NCI-H510A treated with DMSO at 0.1 percent for 48 hours (cell line): ENCODE data around the gene LGI1.

ENCODE experiments used
- DNase-seq: peaks from one replicate; lab custom pipeline; 2025; lab: John Stamatoyannopoulos, UW

LGI1 gene

DNA sequence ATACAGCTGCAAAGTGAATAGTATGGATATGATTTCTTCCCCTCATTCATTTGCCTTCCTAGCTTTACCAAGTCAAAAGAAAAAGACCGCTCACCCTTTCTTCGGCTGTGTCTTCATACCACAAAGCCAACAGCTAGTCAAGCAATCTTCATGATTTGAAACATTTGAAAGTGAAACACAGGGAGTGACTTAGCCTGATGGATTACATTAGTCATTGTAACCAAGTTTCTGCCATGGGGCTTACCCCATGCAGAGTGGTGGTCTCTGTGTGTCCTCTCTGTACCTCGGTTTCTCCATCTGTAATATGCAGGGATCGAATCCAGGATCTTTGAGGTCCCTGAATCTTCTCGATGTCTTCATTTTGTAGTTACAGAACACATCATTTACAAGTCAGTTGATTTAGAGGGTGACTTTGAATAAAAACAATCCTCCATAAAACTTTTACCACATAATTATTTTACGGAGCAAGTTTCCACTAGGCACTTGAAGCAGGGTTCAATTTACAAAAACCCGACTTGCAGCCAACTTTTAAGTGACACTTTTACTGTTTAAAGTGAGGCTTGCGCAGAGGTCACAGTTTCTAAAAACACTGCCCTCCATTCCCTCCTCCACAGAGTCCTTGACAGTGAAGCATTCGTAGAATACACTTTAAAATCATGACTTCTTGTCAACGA, 2.2 kb upstream of the LGI1 start:
- DNase-seq: no peak

DNA sequence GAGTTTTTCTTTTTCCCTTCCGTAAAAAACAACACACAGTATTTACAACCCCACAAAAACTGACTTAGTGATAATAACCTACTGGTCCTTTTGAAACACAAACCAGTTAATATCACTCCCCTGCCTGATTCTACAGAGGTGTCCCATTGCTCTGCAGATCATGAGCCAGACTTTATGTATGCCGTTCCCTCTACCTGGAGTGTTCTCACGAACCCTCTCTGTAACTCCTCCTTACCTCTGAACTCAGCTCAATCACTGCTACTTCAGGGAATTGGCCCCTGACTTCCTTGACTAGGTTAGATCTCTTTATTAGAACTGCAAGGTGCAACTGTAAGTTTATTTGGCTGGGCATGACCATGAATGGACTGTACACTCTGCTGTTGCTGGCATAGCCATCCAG, 1.6 kb upstream of the LGI1 start:
- no peak for DNase-seq

DNA sequence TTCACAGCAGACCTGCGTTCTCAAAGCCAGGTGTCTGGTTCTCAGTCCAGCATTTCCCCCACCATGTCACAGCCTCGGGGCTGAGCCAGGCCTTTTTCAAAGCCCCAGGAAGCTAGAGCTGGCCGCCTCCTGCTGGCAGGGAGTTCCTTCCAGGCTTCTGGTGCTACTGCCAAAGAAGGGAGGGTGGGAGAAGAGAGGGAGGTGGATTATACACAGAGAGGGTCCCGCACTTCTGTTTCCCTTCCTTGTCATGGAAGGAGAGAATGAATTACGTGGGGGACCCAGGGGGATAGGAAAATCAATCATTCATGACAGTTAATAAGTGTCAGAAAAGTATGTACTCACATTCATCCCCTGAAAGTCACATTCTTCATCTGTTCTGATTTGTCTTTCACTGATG, 600 bp upstream of the LGI1 start:
- DNase-seq: no peak

DNA sequence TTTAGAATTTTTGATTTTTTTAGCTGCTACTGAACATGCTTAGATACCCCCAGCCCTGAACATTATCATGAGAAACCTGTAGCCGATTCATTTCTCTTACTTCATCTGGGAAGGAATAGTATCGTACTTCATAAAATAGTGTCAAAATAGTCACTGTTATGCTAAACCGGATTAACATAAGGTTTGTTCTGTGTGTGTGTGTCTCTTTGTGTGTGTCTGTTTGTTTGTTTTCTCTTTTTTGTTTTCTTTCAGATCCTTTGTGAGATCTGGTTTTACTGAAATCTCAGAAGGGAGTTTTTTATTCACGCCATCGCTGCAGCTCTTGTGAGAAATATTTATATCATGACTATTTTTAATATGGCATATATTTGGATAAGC, 761 bp downstream of the LGI1 start:
- DNase-seq: no peak

- DNase-seq: no peak
These were observed 1.2 kb downstream of the LGI1 start for GRCh38 chr10:93758891-93759410.

GRCh38 chr10:93760490-93760889, 2.8 kb downstream of the LGI1 start:
- DNase-seq: no peak

DNA sequence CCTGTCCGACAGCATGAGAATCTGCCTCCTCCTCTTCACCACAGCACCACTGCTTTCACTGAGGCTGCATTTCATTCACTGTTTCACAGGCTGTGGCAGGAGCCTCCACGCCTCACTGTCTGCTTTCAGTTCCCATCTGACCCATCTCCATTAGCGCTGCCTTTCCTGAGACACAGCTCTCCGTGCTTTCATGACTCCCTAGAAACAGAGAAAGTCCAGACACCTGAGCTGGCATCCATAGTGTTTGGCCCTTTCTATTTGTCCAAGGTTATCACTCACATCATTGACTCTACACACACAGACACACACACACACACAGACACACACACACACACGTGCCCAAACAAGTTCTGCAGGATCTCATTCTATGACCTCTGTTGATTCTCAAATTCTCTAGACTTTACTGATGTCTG, 5.2 kb downstream of the LGI1 start:
- no peak for DNase-seq

DNA sequence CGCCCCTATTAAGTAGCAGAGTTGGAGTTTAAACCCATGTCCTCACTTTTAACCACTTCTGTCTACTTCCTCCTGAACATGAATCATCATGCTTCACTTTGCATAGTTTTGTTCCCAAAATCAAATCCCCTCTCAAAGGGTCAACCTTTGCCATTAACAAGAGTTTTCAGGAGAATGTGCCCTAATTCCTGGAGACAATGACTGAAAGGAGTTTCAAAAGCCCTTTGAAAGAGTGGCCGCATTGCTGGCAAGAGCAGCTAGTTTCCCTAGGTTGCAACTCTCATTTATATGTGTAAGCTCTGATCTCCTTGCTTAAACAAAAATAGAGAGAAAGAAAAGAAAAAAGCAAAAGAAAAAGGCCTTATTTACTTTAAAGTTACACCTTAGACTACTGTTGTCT, 9.2 kb downstream of the LGI1 start:
- DNase-seq: no peak

DNA sequence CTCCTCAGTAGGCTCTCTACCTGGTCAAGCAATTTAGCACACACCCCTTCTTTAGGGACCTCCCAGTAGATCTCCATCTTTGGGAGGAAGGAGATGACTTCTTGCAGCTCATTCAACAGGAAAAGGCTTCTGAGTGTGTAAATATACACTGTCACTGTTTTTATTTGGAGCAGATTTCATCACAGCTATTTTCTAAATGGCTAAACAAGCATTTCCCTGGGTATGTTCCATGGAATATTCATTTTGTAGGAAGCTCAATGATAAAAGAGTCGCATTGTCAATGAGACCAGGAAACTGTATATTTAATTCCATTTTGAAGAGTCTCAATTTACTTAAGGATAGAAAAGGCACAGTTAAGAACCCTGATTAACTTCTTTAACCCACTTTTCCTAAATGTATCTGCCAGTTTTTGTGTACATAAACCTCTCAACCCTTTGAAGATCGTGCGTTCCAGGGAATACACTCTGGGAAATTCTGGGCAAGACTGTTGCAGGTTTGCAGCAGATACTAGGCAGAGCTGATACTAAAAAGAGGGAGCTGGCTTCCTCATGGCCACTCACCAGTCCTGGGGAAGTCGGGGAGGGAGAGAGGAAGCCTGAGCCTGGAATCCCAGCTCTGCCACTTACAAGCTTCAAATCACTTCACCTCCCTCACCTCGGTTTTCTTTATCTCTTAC, 10.1 kb downstream of the LGI1 start:
- no peak for DNase-seq

- no peak for DNase-seq
These were observed 11.2 kb downstream of the LGI1 start for GRCh38 chr10:93768892-93769291.

DNA sequence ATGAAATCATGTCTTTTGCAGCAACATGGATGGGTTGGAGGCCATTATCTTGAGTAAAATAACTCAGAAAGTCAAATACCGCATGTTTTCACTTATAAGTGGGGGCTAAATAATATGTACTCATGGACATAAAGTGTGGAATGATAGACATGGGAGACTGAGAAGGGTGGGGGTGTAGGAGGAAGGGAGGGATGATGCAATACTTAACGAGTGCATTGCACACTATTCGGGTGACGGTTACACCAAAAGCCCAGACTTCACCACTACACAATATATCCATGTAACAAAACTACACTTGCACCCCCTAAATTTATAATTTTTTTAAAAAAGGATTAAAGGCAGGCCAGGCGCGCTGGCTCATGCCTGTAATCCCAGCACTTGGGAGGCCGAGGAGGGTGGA, 13.6 kb downstream of the LGI1 start:
- no peak for DNase-seq

DNA sequence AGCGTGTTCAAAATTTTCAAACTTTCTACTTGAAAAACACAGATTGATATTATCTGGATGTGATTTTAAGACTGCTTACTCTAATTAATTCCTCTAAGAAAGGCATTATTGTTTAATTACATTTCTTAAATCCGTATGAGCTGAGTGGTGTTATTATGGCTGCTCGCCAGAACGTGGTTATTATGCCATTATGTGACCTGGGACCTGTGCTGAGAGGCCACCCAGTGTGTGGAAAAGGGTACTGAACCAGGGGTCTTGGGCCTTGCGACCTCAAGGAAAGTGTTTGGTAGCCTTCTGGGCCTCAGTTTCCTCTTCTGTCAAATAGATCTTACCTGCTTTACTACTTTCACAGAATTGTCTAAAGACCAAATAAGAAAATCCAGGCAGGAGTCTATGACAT, 15.4 kb downstream of the LGI1 start:
- no peak for DNase-seq

DNA sequence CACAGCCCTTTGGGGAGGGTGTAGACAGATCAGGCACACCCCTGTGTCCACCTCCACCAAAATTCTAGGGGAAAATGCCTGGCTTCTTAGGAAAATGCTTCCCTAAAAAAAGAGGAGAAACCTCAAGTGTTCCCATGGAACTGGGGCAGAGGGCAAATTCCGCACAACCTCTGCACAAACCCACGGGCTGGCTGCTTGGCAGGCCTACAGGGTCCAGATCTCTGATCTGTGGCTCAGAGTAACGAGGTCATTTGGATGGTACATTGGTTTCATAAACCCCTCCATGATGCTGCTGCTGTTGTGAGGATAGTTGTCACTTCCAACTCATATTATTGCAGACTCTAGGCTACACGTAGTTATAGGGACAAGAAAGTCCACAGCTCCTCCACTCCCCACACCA, 16.0 kb downstream of the LGI1 start:
- DNase-seq: no peak

DNA sequence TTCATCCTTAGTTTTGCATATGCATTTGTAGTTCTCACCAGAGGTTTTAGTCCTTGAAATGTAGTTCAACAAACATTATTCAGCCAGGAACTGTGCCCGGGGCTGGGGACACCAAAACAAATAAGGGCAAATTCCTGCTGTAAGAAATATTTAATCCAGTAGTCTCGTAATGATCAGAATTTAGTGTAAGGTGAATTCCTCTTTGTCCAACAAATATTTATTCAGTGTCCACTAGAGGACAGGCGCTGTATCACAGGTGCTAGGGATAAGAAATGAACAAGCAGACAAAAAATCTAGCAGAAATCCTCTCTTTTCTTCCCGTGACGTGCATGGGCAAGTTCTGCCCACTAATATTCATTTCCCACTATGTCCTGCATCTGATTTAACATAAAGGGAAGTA, 17.6 kb downstream of the LGI1 start:
- no peak for DNase-seq

DNA sequence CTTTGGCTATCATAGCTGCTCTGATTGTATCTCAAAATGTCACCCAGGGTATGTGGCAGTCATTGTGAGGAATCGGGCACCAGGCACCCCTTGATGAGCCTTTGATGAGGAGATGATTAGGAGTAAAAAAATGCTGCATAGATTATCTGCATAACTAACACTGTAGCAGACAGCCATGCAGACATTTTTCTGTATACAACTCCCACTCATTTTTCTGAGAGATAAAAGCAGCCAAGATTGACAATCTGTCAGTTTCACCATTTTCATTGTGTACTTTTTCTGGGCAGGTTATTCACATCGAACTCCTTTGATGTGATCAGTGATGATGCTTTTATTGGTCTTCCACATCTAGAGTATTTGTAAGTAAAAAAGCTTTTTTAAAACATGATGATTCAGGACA, 19.4 kb downstream of the LGI1 start:
- DNase-seq: no peak

DNA sequence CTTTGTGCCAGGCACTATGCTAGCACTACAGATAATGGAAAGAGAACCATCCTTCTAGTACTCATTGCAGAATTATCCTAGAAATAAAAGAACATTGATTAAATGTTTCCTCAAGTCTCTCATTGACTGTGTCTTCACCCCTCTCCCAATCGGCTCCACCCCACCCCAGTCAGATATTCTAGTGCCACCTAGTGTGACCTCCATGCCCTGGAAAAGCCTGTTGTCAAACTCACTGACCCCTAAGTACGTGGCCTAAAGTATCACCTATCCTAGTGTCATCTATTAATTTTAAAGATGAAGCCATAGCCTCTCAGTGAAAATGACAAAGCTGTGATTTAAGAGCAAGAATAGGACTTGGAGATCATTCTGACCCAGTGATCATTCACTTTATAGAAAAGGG, 26.3 kb downstream of the LGI1 start:
- DNase-seq: no peak

DNA sequence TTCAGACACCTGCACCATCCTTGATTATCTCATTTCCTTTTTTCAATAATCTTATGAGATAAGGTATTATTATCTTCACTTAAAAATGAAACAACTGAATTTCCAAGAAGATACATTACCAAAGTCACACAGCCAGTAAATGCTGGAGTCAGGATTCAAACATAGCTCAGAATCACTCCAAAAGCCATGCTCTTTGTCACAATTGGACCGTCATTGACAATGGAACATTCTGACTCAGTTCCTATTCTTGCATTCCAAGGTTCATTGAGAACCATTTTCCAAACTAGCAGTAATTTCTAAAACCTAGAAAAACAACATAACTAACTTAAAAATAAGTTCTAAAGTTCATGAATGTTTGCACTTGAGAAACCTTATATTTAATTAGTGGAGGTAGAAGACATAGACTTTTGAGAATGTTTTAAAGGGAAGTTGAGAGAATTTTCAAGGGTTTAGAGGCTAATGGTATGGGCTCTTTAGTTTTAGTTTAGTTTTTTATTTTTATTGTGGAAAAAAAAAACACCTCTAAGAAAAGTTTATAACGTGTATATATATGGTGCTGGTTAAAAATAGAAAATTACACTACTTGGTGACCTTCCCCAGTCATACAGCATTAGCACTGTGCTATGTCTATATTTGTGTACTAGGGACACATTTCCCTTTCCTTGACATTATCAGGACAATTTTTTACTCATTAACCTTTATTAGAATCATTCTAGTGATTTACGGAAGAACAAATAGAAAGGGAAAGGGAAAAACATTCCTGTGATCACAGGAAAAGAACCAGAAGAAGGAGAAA, 30.9 kb downstream of the LGI1 start:
- no peak for DNase-seq

DNA sequence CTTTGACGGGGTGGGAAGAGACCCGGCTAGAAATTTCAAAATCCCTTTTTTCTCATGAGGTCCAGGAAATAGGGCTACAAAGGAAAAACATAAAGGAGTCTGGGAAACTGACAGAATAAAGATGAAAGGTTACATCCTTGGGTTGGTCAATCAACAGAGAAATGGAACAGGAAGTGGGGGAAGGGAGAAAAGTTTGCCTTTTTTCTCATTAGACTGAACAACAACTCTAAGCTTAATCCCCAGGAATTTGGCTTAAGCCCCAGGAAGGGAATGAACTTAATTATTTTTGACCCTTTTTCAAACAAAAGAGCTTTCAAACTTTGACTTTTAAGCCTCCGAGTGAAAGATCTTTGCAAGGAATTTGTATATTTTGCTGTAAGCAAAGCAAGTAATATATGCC, 32.7 kb downstream of the LGI1 start:
- no peak for DNase-seq

DNA sequence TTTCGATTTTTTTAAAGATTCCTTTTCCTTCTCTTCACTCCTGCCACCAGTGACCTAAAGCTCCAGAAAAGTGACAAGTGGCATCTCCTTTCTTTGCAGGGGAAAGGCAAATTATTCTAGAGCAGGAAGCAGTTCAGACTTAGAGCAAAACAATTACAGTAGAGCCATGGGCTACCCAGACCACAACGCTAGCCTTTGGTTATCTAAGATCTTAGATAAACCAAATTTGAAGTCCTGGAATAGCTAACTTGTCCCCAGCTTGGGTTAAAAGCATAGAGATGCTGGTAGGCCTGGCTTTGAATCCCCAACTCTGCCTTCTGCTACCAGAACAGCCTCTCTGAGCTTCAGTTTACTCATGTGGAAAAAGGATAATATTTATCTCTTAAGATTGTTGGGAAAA, 38.4 kb downstream of the LGI1 start:
- DNase-seq: no peak

- no peak for DNase-seq
These were observed 40.1 kb downstream of the LGI1 start for GRCh38 chr10:93797825-93798224.

DNA sequence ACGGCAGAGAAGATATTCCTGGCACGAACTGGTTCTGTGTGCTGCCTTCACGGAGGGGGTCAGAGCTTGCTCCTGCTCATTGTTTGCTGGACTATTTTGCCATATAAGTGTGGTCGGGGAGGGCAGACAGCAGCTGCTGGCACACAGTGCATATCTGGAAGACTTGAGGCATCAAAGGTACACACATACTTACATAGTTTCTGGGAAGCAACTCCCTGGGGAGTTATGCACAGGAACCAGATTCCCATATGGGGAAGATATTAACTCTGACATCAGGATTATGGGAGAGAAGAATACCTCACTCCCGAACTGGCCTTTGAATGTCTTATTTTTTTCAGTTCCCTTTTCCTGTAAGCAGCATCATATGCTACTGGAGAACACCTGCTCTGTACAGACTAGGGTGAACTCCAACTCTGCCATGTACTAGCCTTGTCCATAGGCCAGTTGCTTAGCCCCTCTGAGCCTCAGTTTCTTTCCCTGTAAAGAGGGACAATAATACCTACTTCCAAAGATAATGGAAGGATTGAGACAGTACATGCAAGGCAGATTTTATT, 41.5 kb downstream of the LGI1 start:
- DNase-seq: no peak

DNA sequence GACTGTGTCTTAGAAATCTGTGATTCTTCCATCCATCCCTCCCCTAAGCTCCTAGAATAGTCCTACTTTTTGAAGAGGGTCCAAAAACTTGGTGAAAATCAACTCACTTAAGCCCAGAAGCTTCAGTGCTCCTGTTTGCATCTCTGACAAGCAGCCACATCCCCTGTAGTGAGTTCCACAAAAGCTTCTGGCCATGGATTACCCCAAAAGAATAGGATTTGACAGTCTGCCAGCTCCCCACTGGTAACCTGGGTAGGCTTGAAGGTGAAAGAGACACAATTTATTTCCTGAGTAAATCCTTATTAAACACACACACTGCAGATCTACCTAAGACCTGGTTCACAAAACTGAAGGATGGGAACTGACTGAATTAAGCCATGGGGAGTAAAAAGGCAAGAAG, 46.5 kb downstream of the LGI1 start:
- no peak for DNase-seq

DNA sequence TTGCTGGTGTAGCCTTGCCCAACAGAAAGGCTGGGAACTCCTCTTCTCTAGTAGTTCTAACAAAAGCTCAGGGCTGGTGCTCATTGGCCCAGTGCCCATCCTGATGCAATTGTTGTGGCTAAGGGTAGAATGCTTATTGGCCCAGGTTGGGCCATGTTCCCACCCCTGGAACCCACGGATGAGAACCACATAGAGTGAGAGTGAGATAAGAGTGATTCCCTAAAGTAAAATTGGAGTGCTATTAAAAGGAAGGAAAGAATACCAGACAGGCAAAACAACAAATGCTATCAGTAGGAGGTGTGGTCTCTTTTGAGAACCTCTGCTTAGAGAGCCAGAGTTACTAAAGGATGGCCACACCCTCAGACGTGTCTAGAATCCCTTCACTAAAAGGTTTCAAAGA, 49.2 kb downstream of the LGI1 start:
- DNase-seq: no peak
